Stimulated activated CD4-positive, alpha-beta T cell treated with anti-CD3 and anti-CD28 coated beads, Interleukin-4, amount 100 ng/mL, for 24 hours (primary cell): Measurements from ENCODE around the gene YES1.
"Not testable (repeated sequence)": the region's sequence is repeated elsewhere in the genome, so short reads cannot be mapped to it uniquely, and the experiment has no call there.

ENCODE experiments used
- DNase-seq: peaks from one replicate; pipeline ENCODE4 v3.0.0-alpha.2; 2020

Gene YES1

GRCh38 chr18:717003-717402 is 95.0 kb downstream of the YES1 start:
- no peak for DNase-seq

GRCh38 chr18:715626-716025 is 96.4 kb downstream of the YES1 start:
- peak; percentile 44 for DNase-seq

- DNase-seq, result no peak
Observed at GRCh38 chr18:713135-713490, 98.9 kb downstream of the YES1 start.

- peak; percentile 81 for DNase-seq
Observed at GRCh38 chr18:712401-713134, 99.5 kb downstream of the YES1 start, which contains the start of gene ENOSF1. ENOSF1 (minus strand) TSS chr18:712630; CDS start chr18:712587, 43 bp downstream.

- DNase-seq, result peak; percentile 77
Observed at GRCh38 chr18:711657-712400, 100.2 kb downstream of the YES1 start.

GRCh38 chr18:711310-711656 is 100.8 kb downstream of the YES1 start:
- no peak for DNase-seq

- DNase-seq, result no peak
Observed at GRCh38 chr18:710418-711300, 101.4 kb downstream of the YES1 start.

GRCh38 chr18:709771-710170 is 102.3 kb downstream of the YES1 start:
- no peak for DNase-seq

GRCh38 chr18:708096-708495 is 103.9 kb downstream of the YES1 start:
- no peak for DNase-seq

- DNase-seq, result no peak
Observed at GRCh38 chr18:706405-706804, 105.6 kb downstream of the YES1 start.

- DNase-seq, result no peak
Observed at GRCh38 chr18:703213-703967, 108.7 kb downstream of the YES1 start.

GRCh38 chr18:697800-698199 is 114.2 kb downstream of the YES1 start:
- DNase-seq, result no peak

- DNase-seq, result no peak
Observed at GRCh38 chr18:697012-697411, 115.0 kb downstream of the YES1 start.

- no peak for DNase-seq
Observed at GRCh38 chr18:693466-694187, 118.4 kb downstream of the YES1 start.

- no peak for DNase-seq
Observed at GRCh38 chr18:692824-693223, 119.2 kb downstream of the YES1 start.

- DNase-seq, result no peak
Observed at GRCh38 chr18:688323-688722, 123.7 kb downstream of the YES1 start.

GRCh38 chr18:686339-687111 is 125.5 kb downstream of the YES1 start:
- DNase-seq, result no peak

- DNase-seq, result no peak
Observed at GRCh38 chr18:685438-685837, 126.6 kb downstream of the YES1 start.

GRCh38 chr18:683531-683930 is 128.5 kb downstream of the YES1 start:
- DNase-seq, result no peak

GRCh38 chr18:682833-683232 is 129.2 kb downstream of the YES1 start:
- DNase-seq, result no peak

GRCh38 chr18:682416-682815 is 129.6 kb downstream of the YES1 start:
- not testable (repeated sequence) for DNase-seq
